ENCODE data around the gene SETD5. TPM values are rescaled to one million over a fixed set of nuclear protein-coding genes. Genes with fewer than 3 reads are reported as not detected.

Gene SETD5
- total RNA-seq, 1 donor from 2014 or later: 167 TPM

DNA sequence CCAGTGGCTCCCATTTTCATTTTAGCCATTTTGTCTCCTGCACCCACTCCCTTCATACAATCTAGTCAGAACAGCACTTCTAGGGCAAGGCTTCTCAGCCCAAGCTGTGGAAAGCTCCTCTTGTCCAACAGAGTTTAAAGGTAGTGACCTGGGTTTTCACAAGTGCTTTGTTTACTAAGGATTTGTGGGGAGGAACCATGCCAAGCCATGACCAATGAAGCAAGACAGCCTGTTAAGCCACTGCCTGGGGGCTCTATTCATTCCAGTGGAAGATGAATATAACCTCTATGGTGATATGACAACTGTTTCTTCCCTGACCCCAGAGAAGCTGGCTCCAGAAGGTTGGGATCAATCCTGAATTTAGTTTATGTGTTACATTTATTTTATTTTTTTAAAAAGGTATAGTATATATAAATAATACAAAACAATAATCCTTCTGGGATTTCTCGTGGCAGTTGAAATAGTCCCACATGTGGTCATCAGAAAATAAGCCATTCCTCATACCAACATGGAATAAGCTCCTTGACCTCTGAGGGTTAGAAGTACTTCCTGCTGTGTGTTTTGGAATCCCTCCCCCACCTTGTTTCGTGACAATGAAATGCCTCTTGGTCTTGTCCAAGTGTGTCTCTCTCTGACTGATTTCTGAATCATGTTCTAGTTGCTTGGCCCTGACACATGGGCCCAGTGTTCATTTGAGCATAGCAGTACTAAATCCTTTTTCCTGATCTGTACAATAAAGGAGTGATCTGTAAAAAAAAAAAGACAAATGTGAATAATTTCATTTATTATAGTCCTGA is 47.9 kb upstream of the SETD5 start:
- no peaks in the 10 kb centered on the region for H3K27me3 Mint-ChIP-seq (ENCODE audit: low read depth, unreplicated experiment)
- peak overlapping the region; percentile 51 for H3K27ac Mint-ChIP-seq (ENCODE audit: unreplicated experiment)
- no peaks in the 10 kb centered on the region for H3K79me2 ChIP-seq (ENCODE audit: insufficient read depth, low read length)
- H3K27ac ChIP-seq (ENCODE audit: low read depth, low read length): peak overlapping the region; percentile 66
- H3K36me3 Mint-ChIP-seq (ENCODE audit: low read depth, unreplicated experiment): peaks cover 3% of the 10 kb centered on the region
- peak overlapping the region; percentile 46 for H3K4me2 ChIP-seq (ENCODE audit: low read length)
- no peaks in the 10 kb centered on the region for H4K20me1 ChIP-seq (ENCODE audit: insufficient read depth, low read length)
- peak overlapping the region; percentile 37 for H3K9ac ChIP-seq (ENCODE audit: low read length)
- H2AFZ ChIP-seq (ENCODE audit: low read depth, low read length): no peak overlapping the region
- TF ChIP-seq, protein P1, sequence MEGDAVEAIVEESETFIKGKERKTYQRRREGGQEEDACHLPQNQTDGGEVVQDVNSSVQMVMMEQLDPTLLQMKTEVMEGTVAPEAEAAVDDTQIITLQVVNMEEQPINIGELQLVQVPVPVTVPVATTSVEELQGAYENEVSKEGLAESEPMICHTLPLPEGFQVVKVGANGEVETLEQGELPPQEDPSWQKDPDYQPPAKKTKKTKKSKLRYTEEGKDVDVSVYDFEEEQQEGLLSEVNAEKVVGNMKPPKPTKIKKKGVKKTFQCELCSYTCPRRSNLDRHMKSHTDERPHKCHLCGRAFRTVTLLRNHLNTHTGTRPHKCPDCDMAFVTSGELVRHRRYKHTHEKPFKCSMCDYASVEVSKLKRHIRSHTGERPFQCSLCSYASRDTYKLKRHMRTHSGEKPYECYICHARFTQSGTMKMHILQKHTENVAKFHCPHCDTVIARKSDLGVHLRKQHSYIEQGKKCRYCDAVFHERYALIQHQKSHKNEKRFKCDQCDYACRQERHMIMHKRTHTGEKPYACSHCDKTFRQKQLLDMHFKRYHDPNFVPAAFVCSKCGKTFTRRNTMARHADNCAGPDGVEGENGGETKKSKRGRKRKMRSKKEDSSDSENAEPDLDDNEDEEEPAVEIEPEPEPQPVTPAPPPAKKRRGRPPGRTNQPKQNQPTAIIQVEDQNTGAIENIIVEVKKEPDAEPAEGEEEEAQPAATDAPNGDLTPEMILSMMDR (IDR thresholded peaks at IDR 0.05; ENCODE audit: insufficient read depth, low read depth, low read length): no peak
- TF ChIP-seq EZH2 (IDR thresholded peaks at IDR 0.05; ENCODE audit: insufficient read depth, low read length): no peak
- peaks cover 35% of the 10 kb centered on the region for H3K4me1 ChIP-seq (ENCODE audit: insufficient read depth, low read length)
- peaks cover 27% of the 10 kb centered on the region for H3K4me1 Mint-ChIP-seq (ENCODE audit: low read depth, unreplicated experiment)
- no peak for FAIRE-seq
- no peak overlapping the region for H3K4me3 ChIP-seq (ENCODE audit: insufficient read depth, low read depth, low read length)
- no peaks in the 10 kb centered on the region for H3K36me3 ChIP-seq (ENCODE audit: insufficient read depth, low read length)
- DNase-seq (ENCODE audit: low read depth): peak; percentile 87
- no peaks in the 10 kb centered on the region for H3K27me3 ChIP-seq (ENCODE audit: insufficient read depth, low read length)
- no peak overlapping the region for H3K4me3 Mint-ChIP-seq (ENCODE audit: unreplicated experiment)
- no peaks in the 10 kb centered on the region for H3K9me3 ChIP-seq (ENCODE audit: insufficient read depth, low read depth, low read length)
- H3K9me3 Mint-ChIP-seq (ENCODE audit: unreplicated experiment): no peaks in the 10 kb centered on the region

DNA sequence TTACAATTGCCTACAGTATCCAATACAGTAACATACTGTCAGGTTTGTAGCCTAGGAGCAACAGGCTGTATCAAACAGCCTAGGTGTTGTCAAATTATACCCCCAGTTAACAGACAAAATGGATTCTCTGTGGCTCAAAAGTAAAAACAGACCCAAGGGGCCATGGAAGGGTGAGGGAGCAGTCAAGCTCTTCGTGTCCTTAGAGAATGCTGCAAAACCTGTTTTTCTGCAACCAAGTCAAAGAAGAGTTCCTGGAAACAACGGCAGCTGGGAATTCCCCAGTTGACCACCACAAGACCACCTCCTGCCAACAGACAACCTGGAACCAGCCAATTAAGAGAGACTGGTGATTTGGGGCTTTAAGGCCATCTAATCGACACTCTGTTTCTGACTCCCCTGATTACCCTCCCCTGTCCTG is 45.7 kb upstream of the SETD5 start:
- no peaks in the 10 kb centered on the region for H3K27me3 Mint-ChIP-seq (ENCODE audit: low read depth, unreplicated experiment)
- no peak overlapping the region for H3K4me2 ChIP-seq (ENCODE audit: low read length)
- FAIRE-seq: no peak
- no peak overlapping the region for H2AFZ ChIP-seq (ENCODE audit: low read depth, low read length)
- no peak for DNase-seq (ENCODE audit: low read depth)
- peaks cover 38% of the 10 kb centered on the region for H3K4me1 ChIP-seq (ENCODE audit: insufficient read depth, low read length)
- H3K4me1 Mint-ChIP-seq (ENCODE audit: low read depth, unreplicated experiment): peaks cover 24% of the 10 kb centered on the region
- no peaks in the 10 kb centered on the region for H3K36me3 ChIP-seq (ENCODE audit: insufficient read depth, low read length)
- no peaks in the 10 kb centered on the region for H3K9me3 ChIP-seq (ENCODE audit: insufficient read depth, low read depth, low read length)
- no peak overlapping the region for H3K4me3 Mint-ChIP-seq (ENCODE audit: unreplicated experiment)
- H3K9me3 Mint-ChIP-seq (ENCODE audit: unreplicated experiment): no peaks in the 10 kb centered on the region
- H3K79me2 ChIP-seq (ENCODE audit: insufficient read depth, low read length): no peaks in the 10 kb centered on the region
- TF ChIP-seq EZH2 (IDR thresholded peaks at IDR 0.05; ENCODE audit: insufficient read depth, low read length): no peak
- TF ChIP-seq, protein P1 (IDR thresholded peaks at IDR 0.05; ENCODE audit: insufficient read depth, low read depth, low read length): no peak
- H4K20me1 ChIP-seq (ENCODE audit: insufficient read depth, low read length): no peaks in the 10 kb centered on the region
- H3K36me3 Mint-ChIP-seq (ENCODE audit: low read depth, unreplicated experiment): peaks cover 6% of the 10 kb centered on the region
- peak overlapping the region; percentile 65 for H3K27ac Mint-ChIP-seq (ENCODE audit: unreplicated experiment)
- H3K27me3 ChIP-seq (ENCODE audit: insufficient read depth, low read length): no peaks in the 10 kb centered on the region
- H3K4me3 ChIP-seq (ENCODE audit: insufficient read depth, low read depth, low read length): no peak overlapping the region
- H3K27ac ChIP-seq (ENCODE audit: low read depth, low read length): no peak overlapping the region
- no peak overlapping the region for H3K9ac ChIP-seq (ENCODE audit: low read length)

Data from astrocyte (in vitro differentiated cells and primary cell).